B cell (primary cell): Measurements from ENCODE around the gene CLEC2L. TPM values are rescaled to one million over a fixed set of nuclear protein-coding genes. Genes with fewer than 3 reads are reported as not detected.

ENCODE experiments used
- ATAC-seq: fragments of 200-7000 bp; cut with Tn5 transposase; one replicate; pipeline ENCODE4 v1.10.0; 2021; ENCODE audit warnings: low read depth, mild to moderate bottlenecking, moderate number of reproducible peaks, moderate library complexity
- CTCF ChIA-PET: fragments of 350-600 bp; sonication (Branson Sonifier 250); formaldehyde crosslinking; loops from one replicate; lab custom pipeline; 2021; ENCODE audit warnings: antibody characterized with exemption, inconsistent platforms; lab: Charles Lee
- POLR2A ChIA-PET: fragments of 350-600 bp; sonication (Branson Sonifier 250); formaldehyde crosslinking; loops from one replicate; lab custom pipeline; 2021; ENCODE audit warnings: antibody characterized with exemption; lab: Charles Lee
- DNase-seq: peaks from one replicate; pipeline ENCODE4 v3.0.0; 2013
- H2AFZ ChIP-seq: 2 replicates; pipeline ENCODE4 v1.6.1; 2012; ENCODE audit warnings: mild to moderate bottlenecking, low read depth, low read length; ENCODE audit not compliant: insufficient read depth, poor library complexity, severe bottlenecking
- H3K27ac ChIP-seq, 2 donors: 1 replicate in 1 of 2; 2 replicates in 1 of 2; pipeline ENCODE4 v1.5.1; 2012 to 2013; ENCODE audit warnings: low read length in 2 of 2, mild to moderate bottlenecking in 2 of 2, moderate library complexity in 1 of 2
- H3K27me3 ChIP-seq, 4 experiments: fragments of 200-600 bp in 1 of 4; sonication (generic) in 1 of 4; replicated peaks in 1 of 4; 1 replicate in 2 of 4; 2 replicates in 2 of 4; pipeline versions ENCODE4 v1.6.1 to v1.7.0; 2013 to 2016; ENCODE audit warnings: low read length in 3 of 4, mild to moderate bottlenecking in 2 of 4, mixed read lengths in 1 of 4, moderate library complexity in 1 of 4; ENCODE audit not compliant: insufficient read depth in 4 of 4, control insufficient read depth in 3 of 4; ENCODE audit errors: control extremely low read depth in 1 of 4
- H3K36me3 ChIP-seq, 2 experiments: replicated peaks in 1 of 2; 1 replicate in 1 of 2; 2 replicates in 1 of 2; pipeline versions ENCODE4 v1.6.1 to v1.7.1; 2013; ENCODE audit warnings: low read length in 1 of 2; ENCODE audit not compliant: insufficient read depth in 2 of 2, control insufficient read depth in 1 of 2; ENCODE audit errors: control extremely low read depth in 1 of 2, extremely low read depth in 1 of 2
- H3K4me1 ChIP-seq, 2 donors: fragments of 200-600 bp in 1 of 2; sonication (generic) in 1 of 2; 1 replicate in 1 of 2; 2 replicates in 1 of 2; pipeline versions ENCODE4 v1.5.1 to v1.6.1; 2013 to 2017; ENCODE audit warnings: low read length in 2 of 2; ENCODE audit not compliant: control insufficient read depth in 2 of 2, insufficient read depth in 2 of 2
- H3K4me2 ChIP-seq: replicated peaks from 2 replicates; pipeline ENCODE3; 2012; ENCODE audit warnings: mild to moderate bottlenecking, low read depth, low read length; ENCODE audit not compliant: poor library complexity, severe bottlenecking
- H3K4me3 ChIP-seq, 5 experiments: fragments of 200-600 bp in 1 of 5; sonication (generic) in 1 of 5; 1 replicate in 3 of 5; 2 replicates in 2 of 5; pipeline versions ENCODE4 v1.5.1 to v1.7.0; 2011 to 2016; ENCODE audit warnings: low read length in 4 of 5, mild to moderate bottlenecking in 4 of 5, low read depth in 2 of 5, control low read depth in 1 of 5, moderate library complexity in 1 of 5; ENCODE audit not compliant: insufficient read depth in 1 of 5; ENCODE audit errors: control extremely low read depth in 1 of 5, extremely low read depth in 1 of 5
- H3K79me2 ChIP-seq: fragments of 200-600 bp; sonication (generic); one replicate; pipeline ENCODE4 v1.6.0; 2016; ENCODE audit warnings: low read length; ENCODE audit not compliant: control insufficient read depth, insufficient read depth
- H3K9ac ChIP-seq: fragments of 200-600 bp; sonication (generic); 2 replicates; pipeline ENCODE4 v1.6.1; 2017; ENCODE audit warnings: mild to moderate bottlenecking, low read length, moderate library complexity
- H3K9me3 ChIP-seq, 3 donors: one replicate each; pipeline versions ENCODE4 v1.6.1 to v1.7.1; 2013; ENCODE audit warnings: low read length in 2 of 3; ENCODE audit not compliant: control insufficient read depth in 2 of 3, insufficient read depth in 1 of 3; ENCODE audit errors: control extremely low read depth in 1 of 3
- H4K20me1 ChIP-seq: 2 replicates; pipeline ENCODE4 v1.6.0; 2012; ENCODE audit warnings: mild to moderate bottlenecking, low read length; ENCODE audit not compliant: insufficient read depth, control insufficient read depth, poor library complexity, severe bottlenecking
- H3K27ac Mint-ChIP-seq: one replicate; pipeline ENCODE4 v1.8.0; 2021; ENCODE audit warnings: mixed read lengths
- H3K27me3 Mint-ChIP-seq: one replicate; pipeline ENCODE4 v1.8.0; 2021; ENCODE audit warnings: mixed read lengths
- H3K4me1 Mint-ChIP-seq: one replicate; pipeline ENCODE4 v1.8.0; 2021; ENCODE audit warnings: mixed read lengths
- H3K4me3 Mint-ChIP-seq: one replicate; pipeline ENCODE4 v1.8.0; 2021; ENCODE audit warnings: mixed read lengths
- H3K9me3 Mint-ChIP-seq: one replicate; pipeline ENCODE4 v1.8.0; 2022; ENCODE audit warnings: mixed read lengths; ENCODE audit not compliant: insufficient read depth
- EZH2 ChIP-seq: IDR thresholded peaks from 2 replicates; pipeline ENCODE4 v1.6.1; 2012; ENCODE audit warnings: borderline replicate concordance, low read depth, mild to moderate bottlenecking, moderate library complexity, low read length; ENCODE audit not compliant: insufficient read depth, poor library complexity, severe bottlenecking
- WGBS: methylation state at CpG from one replicate; pipeline ENCODE4 v1.1.5; 2013; ENCODE audit warnings: missing lambda C conversion rate; ENCODE audit not compliant: insufficient coverage; 5-methylcytosine and 5-hydroxymethylcytosine counted together
- intact Hi-C: fragments of 100-400 bp; cut with micrococcal nuclease; formaldehyde crosslinking; loops from one replicate; pipeline ENCODE4 v1.10.0; 2022
- polyA plus RNA-seq: library from polyadenylated mRNA; depleted of rRNA; stranded (reverse); fragments of >200 nt; gene quantifications from 2 replicates; pipeline ENCODE4 v1.2.3, GENCODE V29; 2012
- total RNA-seq, 2 donors: library from RNA; stranded (reverse); fragments of 120-200 nt in 1 of 2; gene quantifications; 1 replicate in 1 of 2; 2 replicates in 1 of 2; pipeline versions ENCODE4 v1.2.3 to v1.2.4, GENCODE V29; 2013 to 2022
- TF ChIP-seq, protein P1 (sequence below): fragments of 200-600 bp; IDR thresholded peaks from one replicate; pipeline ENCODE4 v1.8.0; 2022; ENCODE audit warnings: antibody characterized with exemption, mild to moderate bottlenecking

CLEC2L gene
- total and polyA plus RNA-seq, 2 donors (not counting 1 experiment from before 2014, with no cell fraction given): not detected

DNA sequence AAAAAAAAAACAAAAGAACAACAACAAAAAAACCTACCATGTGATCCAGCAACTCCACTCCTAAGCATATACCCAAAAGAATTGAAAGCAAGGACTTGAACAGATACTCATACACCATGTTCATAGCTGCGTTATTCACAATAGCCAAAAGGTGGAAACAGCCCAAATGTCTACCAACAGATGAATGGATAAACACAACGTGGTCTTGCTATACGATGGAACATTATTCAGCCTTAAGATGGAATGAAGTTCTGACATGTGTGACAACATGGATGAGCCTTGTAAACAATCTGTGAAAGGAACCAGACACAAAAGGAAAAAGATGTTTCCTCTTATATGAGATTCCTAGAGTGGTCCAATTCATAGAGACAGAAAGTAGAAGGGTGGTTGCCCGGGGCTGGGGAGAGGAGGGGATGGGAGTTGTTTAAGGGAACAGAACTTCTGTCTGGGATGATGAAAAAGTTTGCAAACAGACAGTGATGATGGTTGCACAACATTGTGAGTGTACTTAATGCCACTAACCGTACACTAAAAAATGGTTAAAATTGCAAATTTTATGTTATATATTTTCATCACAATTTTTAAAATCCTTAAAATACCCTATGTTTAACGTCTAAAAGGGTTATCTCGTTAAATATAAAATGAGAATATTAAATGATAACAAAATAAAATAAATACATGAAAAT, 11.6 kb downstream of the CLEC2L start:
- Mint-ChIP-seq H3K4me1 (no peaks in the 10 kb centered on the region), H3K9me3 (no peaks in the 10 kb centered on the region), H3K27ac (no peak overlapping the region), H3K27me3 (peaks cover 30% of the 10 kb centered on the region), H3K4me3 (no peak overlapping the region)
- Histone ChIP-seq H3K9me3 (no peaks in the 10 kb centered on the region), H3K27me3 (no peaks in the 10 kb centered on the region), H3K4me2 (no peak overlapping the region), H4K20me1 (no peaks in the 10 kb centered on the region), H3K27ac (no peak overlapping the region), H3K79me2 (no peaks in the 10 kb centered on the region), H2AFZ (no peak overlapping the region), H3K9ac (no peak overlapping the region), H3K4me1 (no peaks in the 10 kb centered on the region), H3K36me3 (no peaks in the 10 kb centered on the region), H3K4me3 (no peak overlapping the region)
- TF ChIP-seq EZH2: no peak
- TF ChIP-seq, protein P1, sequence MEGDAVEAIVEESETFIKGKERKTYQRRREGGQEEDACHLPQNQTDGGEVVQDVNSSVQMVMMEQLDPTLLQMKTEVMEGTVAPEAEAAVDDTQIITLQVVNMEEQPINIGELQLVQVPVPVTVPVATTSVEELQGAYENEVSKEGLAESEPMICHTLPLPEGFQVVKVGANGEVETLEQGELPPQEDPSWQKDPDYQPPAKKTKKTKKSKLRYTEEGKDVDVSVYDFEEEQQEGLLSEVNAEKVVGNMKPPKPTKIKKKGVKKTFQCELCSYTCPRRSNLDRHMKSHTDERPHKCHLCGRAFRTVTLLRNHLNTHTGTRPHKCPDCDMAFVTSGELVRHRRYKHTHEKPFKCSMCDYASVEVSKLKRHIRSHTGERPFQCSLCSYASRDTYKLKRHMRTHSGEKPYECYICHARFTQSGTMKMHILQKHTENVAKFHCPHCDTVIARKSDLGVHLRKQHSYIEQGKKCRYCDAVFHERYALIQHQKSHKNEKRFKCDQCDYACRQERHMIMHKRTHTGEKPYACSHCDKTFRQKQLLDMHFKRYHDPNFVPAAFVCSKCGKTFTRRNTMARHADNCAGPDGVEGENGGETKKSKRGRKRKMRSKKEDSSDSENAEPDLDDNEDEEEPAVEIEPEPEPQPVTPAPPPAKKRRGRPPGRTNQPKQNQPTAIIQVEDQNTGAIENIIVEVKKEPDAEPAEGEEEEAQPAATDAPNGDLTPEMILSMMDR: no peak
- no peak for DNase-seq
- no peak for ATAC-seq
- intact Hi-C loops: no loop called here
- 78% methylated on average over 3 of the region's 7 CpGs for WGBS
- POLR2A ChIA-PET: no interaction called here
- CTCF ChIA-PET: no interaction called here

DNA sequence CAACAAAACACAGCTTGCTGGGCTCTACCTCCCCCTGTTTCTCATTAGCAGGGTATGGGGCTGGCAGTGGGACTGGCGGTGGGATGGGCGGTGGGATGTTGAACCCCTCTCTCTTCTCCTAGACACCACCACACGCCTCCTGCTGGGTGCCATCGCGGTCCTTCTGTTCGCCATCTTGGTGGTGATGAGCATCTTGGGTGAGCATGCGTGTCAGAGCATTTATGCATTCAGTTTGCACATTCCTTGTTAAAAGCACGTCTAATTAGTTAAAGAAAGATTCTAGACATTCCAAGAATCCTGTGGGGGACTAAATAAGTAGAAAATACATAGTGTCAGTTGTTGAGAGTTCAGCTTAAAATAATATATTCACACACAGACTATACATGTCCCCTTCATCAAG, 12.7 kb downstream of the CLEC2L start:
- Histone ChIP-seq H3K36me3 (no peaks in the 10 kb centered on the region), H3K4me2 (no peak overlapping the region), H3K27me3 (no peaks in the 10 kb centered on the region), H3K9ac (no peak overlapping the region), H3K4me3 (no peak overlapping the region), H2AFZ (no peak overlapping the region), H3K79me2 (no peaks in the 10 kb centered on the region), H4K20me1 (no peaks in the 10 kb centered on the region), H3K4me1 (no peaks in the 10 kb centered on the region), H3K27ac (no peak overlapping the region), H3K9me3 (no peaks in the 10 kb centered on the region)
- no peak for TF ChIP-seq EZH2
- TF ChIP-seq, protein P1: no peak
- H3K4me1 Mint-ChIP-seq: no peaks in the 10 kb centered on the region
- no peak overlapping the region for H3K27ac Mint-ChIP-seq
- no peak overlapping the region for H3K4me3 Mint-ChIP-seq
- ChIA-PET POLR2A (no interaction called here), CTCF (no interaction called here)
- intact Hi-C loops: no loop called here
- H3K27me3 Mint-ChIP-seq: peaks cover 25% of the 10 kb centered on the region
- H3K9me3 Mint-ChIP-seq: no peaks in the 10 kb centered on the region
- DNase-seq (no peak), ATAC-seq (no peak)
- 90% methylated on average over 2 of the region's 8 CpGs for WGBS
